Endothelial cell of umbilical vein (primary cell): ENCODE measurements around the gene ULK1.

Source experiments
- EZH2 ChIP-seq: IDR thresholded peaks from 2 replicates; pipeline ENCODE4 v1.6.1; 2012; ENCODE audit warnings: borderline replicate concordance, low read depth, mild to moderate bottlenecking, moderate library complexity, low read length, inconsistent platforms; ENCODE audit not compliant: severe bottlenecking
- JUN ChIP-seq: IDR thresholded peaks from 2 replicates; pipeline ENCODE4 v1.6.1; 2011; ENCODE audit warnings: borderline replicate concordance, low read depth; ENCODE audit not compliant: insufficient read length, insufficient read depth
- POLR2A ChIP-seq: IDR thresholded peaks from 2 replicates; pipeline ENCODE4 v1.6.1; 2012; ENCODE audit warnings: low read depth, mild to moderate bottlenecking, control low read depth, low read length

DNA sequence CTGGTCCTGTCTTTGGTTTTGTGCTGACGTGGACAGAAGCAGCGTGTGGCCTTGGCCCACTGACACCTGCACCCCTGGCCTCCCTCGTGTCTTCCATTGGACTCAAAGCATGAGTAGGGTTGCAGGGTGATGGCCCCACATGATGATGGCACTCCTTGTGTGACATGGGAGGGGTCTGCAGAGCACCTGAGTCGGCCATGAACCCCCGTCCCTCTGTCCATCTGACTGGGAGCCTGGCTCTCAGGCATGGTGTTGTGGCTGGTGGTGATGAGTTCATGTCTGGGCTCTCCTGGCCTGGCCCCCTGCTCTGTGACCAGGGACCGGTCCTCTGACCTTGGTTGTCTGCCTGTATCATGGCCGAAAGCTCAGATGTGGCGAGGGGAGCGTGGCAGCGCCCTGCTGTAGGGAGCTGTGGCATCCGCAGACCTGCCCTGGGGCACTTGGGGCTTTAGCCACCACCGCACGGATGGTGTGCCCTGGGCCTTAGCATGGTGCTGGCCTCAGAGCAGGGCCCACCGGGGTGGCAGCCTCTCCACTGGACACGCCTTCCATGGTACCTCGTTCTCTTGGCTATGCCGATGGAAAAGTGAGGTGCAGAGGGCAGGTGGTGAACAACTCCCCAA lies 16.7 kb downstream of the ULK1 start:
- no peak for TF ChIP-seq POLR2A
- TF ChIP-seq JUN: no peak
- TF ChIP-seq EZH2: no peak
